Body of pancreas (tissue), 4 donors: Measurements from ENCODE around the gene ZNF469. TPM values are rescaled to one million over a fixed set of nuclear protein-coding genes. Genes with fewer than 3 reads are reported as not detected.

Experiments
- ATAC-seq: fragments of 150-250 bp; one replicate; pipeline ENCODE4 v1.9.1; 2016
- DNase-seq, 4 donors: peaks; one replicate each; pipeline ENCODE4 v3.0.0-alpha.2; 2019
- H3K27ac ChIP-seq, 4 donors: fragments of 200-600 bp; sonication (generic); 1 replicate in 3 of 4; 2 replicates in 1 of 4; pipeline versions ENCODE4 v1.5.1 to v1.6.1; 2016 to 2019; ENCODE audit warnings: mild to moderate bottlenecking in 1 of 4, mixed read lengths in 1 of 4, moderate library complexity in 1 of 4
- H3K27me3 ChIP-seq, 2 donors: fragments of 200-600 bp; sonication (generic); one replicate each; pipeline ENCODE4 v1.6.0; 2016; ENCODE audit warnings: mild to moderate bottlenecking in 1 of 2
- H3K36me3 ChIP-seq, 2 donors: fragments of 200-600 bp; sonication (generic); replicated peaks in 1 of 2; 2 replicates each; pipeline ENCODE4 v1.5.1; 2016; ENCODE audit warnings: low read depth in 2 of 2; ENCODE audit not compliant: insufficient read depth in 1 of 2
- H3K4me1 ChIP-seq: fragments of 200-600 bp; sonication (generic); one replicate; pipeline ENCODE4 v1.6.0; 2016
- H3K4me3 ChIP-seq, 2 donors: fragments of 200-600 bp; sonication (generic); 1 replicate in 1 of 2; 2 replicates in 1 of 2; pipeline ENCODE4 v1.5.1; 2016 to 2019
- H3K9me3 ChIP-seq, 3 donors: fragments of 200-600 bp; sonication (generic); 1 replicate in 2 of 3; 2 replicates in 1 of 3; pipeline ENCODE4 v1.5.1; 2016
- CTCF ChIP-seq, 7 experiments: fragments of 450-650 bp in 4 of 7; fragments of 200-600 bp in 3 of 7; sonication (generic) in 3 of 7; IDR thresholded peaks; one replicate each; pipeline ENCODE4 v1.5.1; 2016 to 2019; ENCODE audit warnings: antibody characterized with exemption in 7 of 7
- POLR2A ChIP-seq, 3 donors: fragments of 450-650 bp; IDR thresholded peaks; one replicate each; pipeline ENCODE4 v1.6.1; 2016; ENCODE audit warnings: antibody characterized with exemption in 3 of 3, mild to moderate bottlenecking in 2 of 3
- WGBS, 2 donors: methylation state at CpG; one replicate each; pipeline ENCODE4 v1.1.5; 2017; 5-methylcytosine and 5-hydroxymethylcytosine counted together
- intact Hi-C: fragments of 100-400 bp; cut with DNase I; formaldehyde crosslinking; loops from one replicate; pipeline ENCODE4 v1.15.1; 2023
- total RNA-seq, 2 donors: library from RNA; depleted of rRNA; stranded (reverse); fragments of >200 nt; gene quantifications; one replicate each; pipeline ENCODE4 v1.1.0, GENCODE V29; 2016

ZNF469 gene
- total RNA-seq, 2 donors from 2014 or later, result 0.99 to 1.0 TPM

GRCh38 chr16:88428616-88429386 lies 46.0 kb downstream of the ZNF469 start:
- WGBS, 2 donors, result 64 to 71% methylated on average over 18 to 29 of the region's 34 CpGs
- no peaks in the 10 kb centered on the region for H3K36me3 ChIP-seq
- intact Hi-C loops, result no loop called here
- H3K27me3 ChIP-seq, result peaks cover 0 to 16% of the 10 kb centered on the region in 2 donors
- H3K4me1 ChIP-seq, result peaks cover 12% of the 10 kb centered on the region
- TF ChIP-seq CTCF (IDR thresholded peaks at IDR 0.05), result no peak
- TF ChIP-seq POLR2A (IDR thresholded peaks at IDR 0.05), result no peak
- no peaks in the 10 kb centered on the region for H3K9me3 ChIP-seq
- DNase-seq, result no peak
- H3K27ac ChIP-seq, result no peak overlapping the region
- ATAC-seq, result no peak
- H3K4me3 ChIP-seq, result no peak overlapping the region

GRCh38 chr16:88429387-88430184 lies 46.8 kb downstream of the ZNF469 start:
- DNase-seq (no peak), ATAC-seq (no peak)
- Histone ChIP-seq H3K4me1 (peaks cover 12% of the 10 kb centered on the region), H3K9me3 (no peaks in the 10 kb centered on the region), H3K4me3 (no peak overlapping the region), H3K27me3 (peaks cover 0 to 16% of the 10 kb centered on the region in 2 donors), H3K27ac (no peak overlapping the region), H3K36me3 (no peaks in the 10 kb centered on the region)
- TF ChIP-seq CTCF (IDR thresholded peaks at IDR 0.05) (no peak), POLR2A (IDR thresholded peaks at IDR 0.05) (no peak)
- WGBS, 2 donors, result 59 to 67% methylated on average over 10 to 47 of the region's 48 CpGs
- intact Hi-C loops, result no loop called here

- Histone ChIP-seq H3K9me3 (no peaks in the 10 kb centered on the region), H3K4me3 (peak overlapping the region in 1 of 2 donors; percentile 17), H3K27ac (peak overlapping the region in 1 of 4 donors; percentile 17), H3K4me1 (peaks cover 12% of the 10 kb centered on the region), H3K27me3 (peaks cover 0 to 16% of the 10 kb centered on the region in 2 donors), H3K36me3 (no peaks in the 10 kb centered on the region)
- DNase-seq (no peak), ATAC-seq (no peak)
- intact Hi-C loops, result no loop called here
- WGBS, 2 donors, result 19 to 27% methylated on average over 6 to 26 of the region's 36 CpGs
- TF ChIP-seq POLR2A (IDR thresholded peaks at IDR 0.05), result no peak
- no peak for TF ChIP-seq CTCF (IDR thresholded peaks at IDR 0.05)
Measured at GRCh38 chr16:88430185-88430523, 47.4 kb downstream of the ZNF469 start.

GRCh38 chr16:88430524-88431446 lies 48.0 kb downstream of the ZNF469 start:
- WGBS, 2 donors, result 15% methylated on average over 75 of the region's 80 CpGs; no CpG with 5 or more reads in 1 of the 2 donors
- peak overlapping the region in 2 of 4 donors; percentile 14 to 17 for H3K27ac ChIP-seq
- DNase-seq, result peak in 1 of 4 donors; percentile 29

More at GRCh38 chr16:88430524-88431446, 48.0 kb downstream of the ZNF469 start:
- Histone ChIP-seq H3K9me3 (no peaks in the 10 kb centered on the region), H3K4me3 (peak overlapping the region in 1 of 2 donors; percentile 17), H3K36me3 (no peaks in the 10 kb centered on the region), H3K27me3 (peaks cover 0 to 16% of the 10 kb centered on the region in 2 donors), H3K4me1 (peaks cover 12% of the 10 kb centered on the region)
- intact Hi-C loops, result no loop called here
- TF ChIP-seq CTCF (IDR thresholded peaks at IDR 0.05) (no peak), POLR2A (IDR thresholded peaks at IDR 0.05) (peak in 1 of 3 donors; percentile 26)
- peak; percentile 28 for ATAC-seq
